Astrocyte (in vitro differentiated cells and primary cell): ENCODE measurements around the gene LMBR1L. TPM values are rescaled to one million over a fixed set of nuclear protein-coding genes. Genes with fewer than 3 reads are reported as not detected.
"Not testable (repeated sequence)": the region's sequence is repeated elsewhere in the genome, so short reads cannot be mapped to it uniquely, and the experiment has no call there.

ENCODE experiments used
- DNase-seq: peaks from one replicate; pipeline ENCODE4 v3.0.0-alpha.2; 2010; ENCODE audit warnings: low read depth
- FAIRE-seq: peaks from 2 replicates; lab custom pipeline; 2011; peaks lifted over from hg19 to GRCh38; lab: Jason Lieb, UNC
- H2AFZ ChIP-seq: 2 replicates; pipeline ENCODE4 v1.6.0; 2012; ENCODE audit warnings: low read depth, low read length, inconsistent platforms
- H3K27ac ChIP-seq: 2 replicates; pipeline ENCODE4 v1.5.1; 2011; ENCODE audit warnings: low read depth, low read length, inconsistent platforms
- H3K27me3 ChIP-seq: 2 replicates; pipeline ENCODE4 v1.6.0; 2011; ENCODE audit warnings: low read length, inconsistent platforms; ENCODE audit not compliant: insufficient read depth
- H3K36me3 ChIP-seq: 2 replicates; pipeline ENCODE4 v1.5.1; 2011; ENCODE audit warnings: low read length, inconsistent platforms; ENCODE audit not compliant: insufficient read depth
- H3K4me1 ChIP-seq: 2 replicates; pipeline ENCODE4 v1.5.1; 2011; ENCODE audit warnings: low read length, inconsistent platforms; ENCODE audit not compliant: insufficient read depth
- H3K4me2 ChIP-seq: 2 replicates; pipeline ENCODE4 v1.6.0; 2012; ENCODE audit warnings: low read length, inconsistent platforms
- H3K4me3 ChIP-seq: 2 replicates; pipeline ENCODE4 v1.5.1; 2011; ENCODE audit warnings: low read depth, mild to moderate bottlenecking, low read length, inconsistent platforms; ENCODE audit not compliant: insufficient read depth
- H3K79me2 ChIP-seq: 2 replicates; pipeline ENCODE4 v1.6.0; 2012; ENCODE audit warnings: mild to moderate bottlenecking, low read length, inconsistent platforms; ENCODE audit not compliant: insufficient read depth
- H3K9ac ChIP-seq: 2 replicates; pipeline ENCODE4 v1.6.0; 2012; ENCODE audit warnings: mild to moderate bottlenecking, low read length, inconsistent platforms
- H3K9me3 ChIP-seq: 2 replicates; pipeline ENCODE4 v1.5.1; 2012; ENCODE audit warnings: low read depth, mild to moderate bottlenecking, low read length, inconsistent platforms; ENCODE audit not compliant: insufficient read depth
- H4K20me1 ChIP-seq: 2 replicates; pipeline ENCODE4 v1.6.0; 2012; ENCODE audit warnings: low read length, inconsistent platforms; ENCODE audit not compliant: insufficient read depth
- H3K27ac Mint-ChIP-seq: one replicate; pipeline ENCODE4 v1.8.0; 2021; ENCODE audit warnings: mild to moderate bottlenecking, mixed read lengths; ENCODE audit not compliant: unreplicated experiment
- H3K27me3 Mint-ChIP-seq: one replicate; pipeline ENCODE4 v1.8.0; 2021; ENCODE audit warnings: low read depth, mixed read lengths; ENCODE audit not compliant: unreplicated experiment
- H3K36me3 Mint-ChIP-seq: one replicate; pipeline ENCODE4 v1.8.0; 2021; ENCODE audit warnings: low read depth, mixed read lengths; ENCODE audit not compliant: unreplicated experiment
- H3K4me1 Mint-ChIP-seq: one replicate; pipeline ENCODE4 v1.8.0; 2021; ENCODE audit warnings: low read depth, mixed read lengths; ENCODE audit not compliant: unreplicated experiment
- H3K4me3 Mint-ChIP-seq: one replicate; pipeline ENCODE4 v1.8.0; 2021; ENCODE audit warnings: mild to moderate bottlenecking, moderate library complexity, mixed read lengths; ENCODE audit not compliant: unreplicated experiment
- H3K9me3 Mint-ChIP-seq: one replicate; pipeline ENCODE4 v1.8.0; 2021; ENCODE audit warnings: mild to moderate bottlenecking, mixed read lengths; ENCODE audit not compliant: unreplicated experiment
- CTCF ChIP-seq: IDR thresholded peaks from 2 replicates; pipeline ENCODE4 v1.5.1; 2011; ENCODE audit warnings: low read depth, mild to moderate bottlenecking, inconsistent platforms, low read length, moderate library complexity; ENCODE audit not compliant: insufficient read depth
- EZH2 ChIP-seq: IDR thresholded peaks from 2 replicates; pipeline ENCODE4 v1.6.1; 2012; ENCODE audit warnings: mild to moderate bottlenecking, low read length, inconsistent platforms; ENCODE audit not compliant: insufficient read depth
- total RNA-seq: library from RNA; stranded (reverse); gene quantifications from 2 replicates; pipeline ENCODE4 v1.2.1, GENCODE V29; 2021

LMBR1L gene
- total RNA-seq, 1 donor from 2014 or later, result 61.0 TPM

GRCh38 chr12:49137476-49137875 is 26.8 kb upstream of the LMBR1L start:
- H3K4me1 Mint-ChIP-seq, result no peaks in the 10 kb centered on the region
- H3K4me3 Mint-ChIP-seq, result no peak overlapping the region
- no peak overlapping the region for H3K4me2 ChIP-seq
- no peak overlapping the region for H3K27ac ChIP-seq
- H3K9me3 Mint-ChIP-seq, result no peaks in the 10 kb centered on the region
- FAIRE-seq (no peak), DNase-seq (no peak)
- no peaks in the 10 kb centered on the region for H3K9me3 ChIP-seq
- H3K36me3 Mint-ChIP-seq, result no peaks in the 10 kb centered on the region
- no peaks in the 10 kb centered on the region for H3K4me1 ChIP-seq
- H3K27me3 Mint-ChIP-seq, result no peaks in the 10 kb centered on the region
- H3K4me3 ChIP-seq, result no peak overlapping the region
- H3K9ac ChIP-seq, result no peak overlapping the region
- H3K79me2 ChIP-seq, result peaks cover 11% of the 10 kb centered on the region
- no peaks in the 10 kb centered on the region for H3K27me3 ChIP-seq
- H3K36me3 ChIP-seq, result no peaks in the 10 kb centered on the region
- no peaks in the 10 kb centered on the region for H4K20me1 ChIP-seq
- H3K27ac Mint-ChIP-seq, result no peak overlapping the region
- TF ChIP-seq EZH2 (no peak), CTCF (no peak)
- H2AFZ ChIP-seq, result no peak overlapping the region

DNA sequence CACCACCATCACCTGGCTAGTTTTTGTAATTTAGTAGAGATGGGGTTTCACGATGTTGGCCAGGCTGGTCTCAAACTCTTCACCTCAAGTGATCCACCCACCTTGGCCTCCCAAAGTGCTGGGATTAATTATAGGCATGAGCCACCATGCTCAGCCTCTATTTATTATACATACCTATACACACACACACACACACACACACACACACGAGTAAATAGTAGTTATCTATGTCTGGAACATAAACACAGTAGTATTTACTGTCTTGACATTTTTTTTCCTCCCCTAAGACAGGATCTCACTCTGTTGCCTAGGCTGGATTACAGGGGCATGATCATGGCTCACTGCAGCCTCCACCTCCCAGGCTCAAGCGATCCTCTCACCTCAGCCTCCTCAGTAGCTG is 26.4 kb upstream of the LMBR1L start:
- not testable (repeated sequence) for H3K27me3 ChIP-seq, H3K9ac ChIP-seq, H3K36me3 ChIP-seq, H4K20me1 ChIP-seq, H3K9me3 ChIP-seq, H3K4me3 Mint-ChIP-seq, H3K27ac Mint-ChIP-seq, H3K4me1 ChIP-seq, H3K4me3 ChIP-seq, FAIRE-seq, H3K27me3 Mint-ChIP-seq, H3K9me3 Mint-ChIP-seq, H2AFZ ChIP-seq, H3K36me3 Mint-ChIP-seq, H3K27ac ChIP-seq, H3K4me2 ChIP-seq, H3K4me1 Mint-ChIP-seq, DNase-seq
- H3K79me2 ChIP-seq, result peaks cover 15% of the 10 kb centered on the region

DNA sequence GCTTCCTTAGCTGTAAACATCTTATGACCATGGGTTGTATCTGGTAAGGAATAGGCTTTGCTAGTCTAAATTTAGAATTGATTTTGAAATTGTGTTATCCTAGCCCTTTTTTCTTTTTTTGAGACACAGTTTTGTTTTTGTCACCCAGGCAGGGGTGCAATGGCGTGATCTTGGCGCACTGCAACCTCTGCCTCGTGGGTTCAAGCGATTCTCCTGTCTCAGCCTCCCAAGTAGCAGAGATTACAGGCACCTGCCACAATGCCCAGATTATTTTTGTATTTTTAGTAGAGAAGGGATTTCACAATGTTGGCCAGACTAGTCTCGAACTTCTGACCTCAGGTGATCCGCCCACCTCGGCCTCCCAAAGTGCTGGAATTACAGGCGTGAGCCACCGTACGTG is 22.9 kb upstream of the LMBR1L start:
- peaks cover 14% of the 10 kb centered on the region for H3K36me3 Mint-ChIP-seq
- no peak overlapping the region for H3K9ac ChIP-seq

More for the DNA sequence above, 22.9 kb upstream of the LMBR1L start:
- H3K27me3 Mint-ChIP-seq, result no peaks in the 10 kb centered on the region
- Histone ChIP-seq H3K4me1 (peaks cover 17% of the 10 kb centered on the region), H3K4me2 (peak overlapping the region; percentile 87), H3K36me3 (peaks cover 14% of the 10 kb centered on the region), H3K27me3 (no peaks in the 10 kb centered on the region), H3K27ac (no peak overlapping the region), H3K79me2 (peaks cover 46% of the 10 kb centered on the region), H3K9me3 (no peaks in the 10 kb centered on the region), H2AFZ (no peak overlapping the region), H4K20me1 (peaks cover 19% of the 10 kb centered on the region), H3K4me3 (no peak overlapping the region)
- FAIRE-seq, result no peak
- TF ChIP-seq CTCF (no peak), EZH2 (no peak)
- H3K4me3 Mint-ChIP-seq, result no peak overlapping the region
- H3K27ac Mint-ChIP-seq, result peak overlapping the region; percentile 72
- no peaks in the 10 kb centered on the region for H3K9me3 Mint-ChIP-seq
- peaks cover 16% of the 10 kb centered on the region for H3K4me1 Mint-ChIP-seq
- no peak for DNase-seq
